Left ventricle myocardium inferior (tissue), 1 donor: ENCODE results near the gene RNF17. TPM values are rescaled to one million over a fixed set of nuclear protein-coding genes. Genes with fewer than 3 reads are reported as not detected.

Source experiments
- DNase-seq: peaks from one replicate; pipeline ENCODE4 v3.0.0-alpha.2; 2020
- H3K27ac ChIP-seq: fragments of 200-600 bp; replicated peaks from 2 replicates; pipeline ENCODE4 v1.8.0; 2021
- H3K27me3 ChIP-seq: fragments of 200-600 bp; 2 replicates; pipeline ENCODE4 v1.8.0; 2021; ENCODE audit warnings: low read depth
- H3K36me3 ChIP-seq: fragments of 200-600 bp; 2 replicates; pipeline ENCODE4 v1.8.0; 2021
- H3K4me1 ChIP-seq: fragments of 200-600 bp; 2 replicates; pipeline ENCODE4 v1.8.0; 2021
- H3K4me3 ChIP-seq: fragments of 200-600 bp; 2 replicates; pipeline ENCODE4 v1.8.0; 2021; ENCODE audit warnings: mild to moderate bottlenecking, moderate library complexity
- H3K9me3 ChIP-seq: fragments of 200-600 bp; replicated peaks from 2 replicates; pipeline ENCODE4 v1.8.0; 2021
- intact Hi-C: fragments of 100-400 bp; cut with micrococcal nuclease; formaldehyde crosslinking; loops from one replicate; pipeline ENCODE4 v1.11.0; 2022
- total RNA-seq: library from RNA; stranded (reverse); fragmentation: NEBNext Ultra II Directional; extraction: Animal tissue kit (Norgen Biotek cat#: 25700); gene quantifications from one replicate; pipeline ENCODE4 v1.2.1, GENCODE V29; 2021
- TF ChIP-seq, protein P1 (sequence below): fragments of 200-600 bp; IDR thresholded peaks from 2 replicates; pipeline ENCODE4 v1.8.0; 2021; ENCODE audit warnings: antibody characterized with exemption, mild to moderate bottlenecking, borderline replicate concordance
- donor health status: DM: no; HTN: yes; CAD: no; lungs with severe emphysema.

RNF17 gene
- total RNA-seq, 1 donor from 2014 or later: not detected

DNA sequence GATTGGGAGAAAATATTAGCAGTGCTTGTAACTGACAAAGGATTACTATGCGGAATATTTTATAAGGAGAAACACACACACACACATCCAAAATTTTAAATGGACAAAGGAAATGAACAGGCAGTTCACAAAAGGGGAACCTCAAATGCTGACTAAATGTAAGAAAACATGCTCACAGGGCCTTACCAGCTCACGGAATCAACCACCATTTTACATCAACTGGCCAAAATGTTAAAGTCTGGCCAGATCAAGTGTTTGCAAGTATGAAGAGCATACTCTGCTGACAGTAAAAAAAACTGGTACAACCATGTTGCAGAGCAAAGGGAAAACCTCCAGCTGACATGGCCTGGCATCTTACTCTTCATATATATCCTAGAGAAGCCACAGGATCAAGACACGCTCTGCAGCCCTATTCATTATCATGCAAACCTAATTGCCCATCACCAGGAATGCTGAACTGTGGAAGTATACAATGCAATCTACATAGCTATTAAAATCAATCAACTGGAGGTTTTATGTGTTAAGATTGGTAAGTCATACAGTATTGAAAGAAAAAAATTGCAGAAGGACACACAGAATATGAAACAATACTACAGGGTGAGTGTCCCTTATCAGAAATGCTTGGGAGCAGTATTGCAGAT lies 124.4 kb downstream of the RNF17 start:
- Histone ChIP-seq H3K27ac (no peak overlapping the region), H3K4me1 (no peaks in the 10 kb centered on the region), H3K9me3 (no peaks in the 10 kb centered on the region), H3K36me3 (peaks cover 32% of the 10 kb centered on the region), H3K27me3 (no peaks in the 10 kb centered on the region), H3K4me3 (no peak overlapping the region)
- intact Hi-C loops: no loop called here
- no peak for DNase-seq
- TF ChIP-seq, protein P1, sequence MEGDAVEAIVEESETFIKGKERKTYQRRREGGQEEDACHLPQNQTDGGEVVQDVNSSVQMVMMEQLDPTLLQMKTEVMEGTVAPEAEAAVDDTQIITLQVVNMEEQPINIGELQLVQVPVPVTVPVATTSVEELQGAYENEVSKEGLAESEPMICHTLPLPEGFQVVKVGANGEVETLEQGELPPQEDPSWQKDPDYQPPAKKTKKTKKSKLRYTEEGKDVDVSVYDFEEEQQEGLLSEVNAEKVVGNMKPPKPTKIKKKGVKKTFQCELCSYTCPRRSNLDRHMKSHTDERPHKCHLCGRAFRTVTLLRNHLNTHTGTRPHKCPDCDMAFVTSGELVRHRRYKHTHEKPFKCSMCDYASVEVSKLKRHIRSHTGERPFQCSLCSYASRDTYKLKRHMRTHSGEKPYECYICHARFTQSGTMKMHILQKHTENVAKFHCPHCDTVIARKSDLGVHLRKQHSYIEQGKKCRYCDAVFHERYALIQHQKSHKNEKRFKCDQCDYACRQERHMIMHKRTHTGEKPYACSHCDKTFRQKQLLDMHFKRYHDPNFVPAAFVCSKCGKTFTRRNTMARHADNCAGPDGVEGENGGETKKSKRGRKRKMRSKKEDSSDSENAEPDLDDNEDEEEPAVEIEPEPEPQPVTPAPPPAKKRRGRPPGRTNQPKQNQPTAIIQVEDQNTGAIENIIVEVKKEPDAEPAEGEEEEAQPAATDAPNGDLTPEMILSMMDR: no peak

DNA sequence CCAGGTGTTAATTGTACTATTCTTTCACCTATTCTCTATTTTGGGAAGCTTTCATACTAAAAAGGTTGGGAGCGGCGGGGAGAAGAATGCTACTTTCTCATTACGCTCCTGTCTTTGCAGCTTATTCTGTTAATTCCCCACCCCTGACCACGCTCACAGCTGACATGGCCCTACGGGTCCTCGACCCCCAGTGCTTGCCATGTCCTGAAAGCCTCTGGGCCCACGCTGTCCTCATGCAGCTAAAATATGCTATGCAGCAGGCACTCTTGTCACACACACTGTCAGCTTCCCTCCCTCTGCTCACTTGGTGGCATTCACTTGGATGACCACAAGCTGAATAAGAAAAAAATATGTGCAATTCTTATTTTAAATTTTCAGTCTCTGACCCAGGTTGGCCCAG lies 126.3 kb downstream of the RNF17 start:
- no peak overlapping the region for H3K4me3 ChIP-seq
- no peaks in the 10 kb centered on the region for H3K4me1 ChIP-seq
- no peak overlapping the region for H3K27ac ChIP-seq
- no peaks in the 10 kb centered on the region for H3K27me3 ChIP-seq
- TF ChIP-seq, protein P1: no peak
- intact Hi-C loops: no loop called here
- no peak for DNase-seq
- H3K9me3 ChIP-seq: no peaks in the 10 kb centered on the region
- peaks cover 23% of the 10 kb centered on the region for H3K36me3 ChIP-seq

DNA sequence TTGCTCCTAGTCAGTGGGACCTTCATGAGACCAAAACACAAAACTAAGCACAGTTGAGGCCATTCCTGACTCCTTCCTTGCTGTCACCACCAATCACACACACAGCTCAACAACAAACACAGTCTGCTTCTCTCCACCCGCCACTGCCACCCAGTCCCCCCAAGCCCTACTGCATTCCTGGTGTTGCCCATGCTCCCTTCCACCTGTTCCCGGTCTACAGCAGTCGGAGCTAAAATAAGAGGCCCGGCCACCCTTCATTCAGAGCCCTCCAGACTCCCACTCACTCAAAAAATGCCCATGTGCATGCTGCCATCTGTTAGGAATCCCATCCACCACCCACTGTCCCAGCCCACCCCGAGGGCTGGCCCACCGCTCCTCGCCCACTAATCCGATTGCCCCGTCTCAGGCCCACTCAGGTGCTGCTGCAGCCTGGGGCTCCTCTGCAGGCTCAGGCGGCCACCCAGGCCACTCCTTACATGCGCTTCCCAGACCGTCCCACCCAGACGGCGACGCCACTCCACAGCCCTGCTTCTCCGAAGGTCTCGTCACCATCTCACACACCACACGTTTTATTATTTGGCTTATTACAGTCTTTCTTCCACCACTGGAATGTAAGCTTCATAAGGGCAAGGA lies 127.6 kb downstream of the RNF17 start:
- Histone ChIP-seq H3K4me1 (no peaks in the 10 kb centered on the region), H3K9me3 (no peaks in the 10 kb centered on the region), H3K27ac (no peak overlapping the region), H3K27me3 (no peaks in the 10 kb centered on the region), H3K4me3 (no peak overlapping the region), H3K36me3 (peaks cover 22% of the 10 kb centered on the region)
- TF ChIP-seq, protein P1: no peak
- intact Hi-C loops: no loop called here
- no peak for DNase-seq

DNA sequence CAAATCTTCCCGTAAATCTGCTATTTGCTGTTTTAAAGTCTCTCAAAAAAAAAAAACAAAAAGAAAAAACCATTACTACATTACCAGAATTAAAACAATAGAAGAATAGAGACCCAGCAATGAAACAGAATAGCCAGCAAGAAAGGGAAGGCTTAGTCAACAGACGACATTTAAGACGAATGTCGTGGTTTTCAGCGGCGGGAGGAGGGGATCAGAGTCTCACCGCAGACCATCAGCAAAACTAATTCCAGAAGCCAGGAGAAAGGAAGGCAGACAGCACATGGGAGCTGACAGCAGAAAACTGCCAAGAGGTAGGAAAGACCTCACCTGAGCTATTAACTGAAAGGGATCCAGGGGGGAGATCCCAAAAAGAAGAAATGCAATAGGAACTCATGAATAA lies 128.9 kb downstream of the RNF17 start:
- H3K9me3 ChIP-seq: no peaks in the 10 kb centered on the region
- H3K36me3 ChIP-seq: peaks cover 29% of the 10 kb centered on the region
- DNase-seq: no peak
- no peaks in the 10 kb centered on the region for H3K27me3 ChIP-seq
- no peak overlapping the region for H3K4me3 ChIP-seq
- no peak overlapping the region for H3K27ac ChIP-seq
- intact Hi-C loops: no loop called here
- TF ChIP-seq, protein P1: no peak
- H3K4me1 ChIP-seq: no peaks in the 10 kb centered on the region

DNA sequence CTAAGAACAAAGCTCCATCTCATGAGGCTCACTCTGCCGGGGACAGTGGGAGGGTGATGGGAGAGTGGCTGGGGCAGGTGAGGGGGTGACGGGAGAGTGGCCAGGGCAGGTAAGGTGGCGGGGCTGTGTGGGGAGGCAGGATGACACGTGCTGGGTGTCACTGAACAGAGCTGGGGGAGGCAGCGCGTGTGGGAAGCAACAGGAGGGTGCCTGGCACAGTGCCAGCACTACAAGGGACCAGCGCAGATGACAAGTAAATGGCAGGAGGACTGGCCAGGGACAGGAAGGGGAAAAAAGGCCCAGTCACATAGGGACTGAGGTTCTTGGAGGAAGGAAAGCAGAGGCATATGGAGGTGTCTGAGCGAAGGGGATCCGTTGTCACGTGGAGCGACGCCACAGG lies 129.9 kb downstream of the RNF17 start:
- no peaks in the 10 kb centered on the region for H3K27me3 ChIP-seq
- H3K9me3 ChIP-seq: no peaks in the 10 kb centered on the region
- H3K4me3 ChIP-seq: no peak overlapping the region
- H3K36me3 ChIP-seq: peaks cover 37% of the 10 kb centered on the region
- no peak overlapping the region for H3K27ac ChIP-seq
- no peaks in the 10 kb centered on the region for H3K4me1 ChIP-seq
- no peak for DNase-seq
- intact Hi-C loops: no loop called here
- TF ChIP-seq, protein P1: no peak
